Measurements from ENCODE around the gene PDE8B.

Gene PDE8B

DNA sequence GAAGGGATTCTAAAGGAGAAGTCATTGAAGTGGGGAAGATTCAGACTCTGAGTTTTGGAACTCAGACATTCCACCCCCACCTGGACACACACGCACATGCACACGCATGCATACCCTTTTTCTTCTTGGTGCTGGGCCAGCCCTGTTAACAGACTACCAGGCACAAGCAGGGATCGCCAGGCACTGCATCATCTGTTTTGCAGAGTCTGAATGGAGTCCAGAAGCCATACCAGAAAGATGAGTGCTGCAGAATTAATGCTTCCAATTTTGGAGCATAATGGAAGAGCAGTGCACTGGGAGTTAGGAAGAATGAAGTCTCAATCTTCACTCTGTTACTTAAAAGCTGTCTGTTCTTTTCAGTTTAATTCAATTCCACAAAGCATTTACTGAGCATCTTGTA lies 95.5 kb downstream of the PDE8B start:
- TF ChIP-seq, protein P1, sequence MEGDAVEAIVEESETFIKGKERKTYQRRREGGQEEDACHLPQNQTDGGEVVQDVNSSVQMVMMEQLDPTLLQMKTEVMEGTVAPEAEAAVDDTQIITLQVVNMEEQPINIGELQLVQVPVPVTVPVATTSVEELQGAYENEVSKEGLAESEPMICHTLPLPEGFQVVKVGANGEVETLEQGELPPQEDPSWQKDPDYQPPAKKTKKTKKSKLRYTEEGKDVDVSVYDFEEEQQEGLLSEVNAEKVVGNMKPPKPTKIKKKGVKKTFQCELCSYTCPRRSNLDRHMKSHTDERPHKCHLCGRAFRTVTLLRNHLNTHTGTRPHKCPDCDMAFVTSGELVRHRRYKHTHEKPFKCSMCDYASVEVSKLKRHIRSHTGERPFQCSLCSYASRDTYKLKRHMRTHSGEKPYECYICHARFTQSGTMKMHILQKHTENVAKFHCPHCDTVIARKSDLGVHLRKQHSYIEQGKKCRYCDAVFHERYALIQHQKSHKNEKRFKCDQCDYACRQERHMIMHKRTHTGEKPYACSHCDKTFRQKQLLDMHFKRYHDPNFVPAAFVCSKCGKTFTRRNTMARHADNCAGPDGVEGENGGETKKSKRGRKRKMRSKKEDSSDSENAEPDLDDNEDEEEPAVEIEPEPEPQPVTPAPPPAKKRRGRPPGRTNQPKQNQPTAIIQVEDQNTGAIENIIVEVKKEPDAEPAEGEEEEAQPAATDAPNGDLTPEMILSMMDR (IDR thresholded peaks at IDR 0.05; ENCODE audit: low read length, missing control alignments): no peak
- DNase-seq (ENCODE audit: low read depth): no peak
- H3K4me3 ChIP-seq (replicated peaks; ENCODE audit: low read depth, low read length): no peak overlapping the region

DNA sequence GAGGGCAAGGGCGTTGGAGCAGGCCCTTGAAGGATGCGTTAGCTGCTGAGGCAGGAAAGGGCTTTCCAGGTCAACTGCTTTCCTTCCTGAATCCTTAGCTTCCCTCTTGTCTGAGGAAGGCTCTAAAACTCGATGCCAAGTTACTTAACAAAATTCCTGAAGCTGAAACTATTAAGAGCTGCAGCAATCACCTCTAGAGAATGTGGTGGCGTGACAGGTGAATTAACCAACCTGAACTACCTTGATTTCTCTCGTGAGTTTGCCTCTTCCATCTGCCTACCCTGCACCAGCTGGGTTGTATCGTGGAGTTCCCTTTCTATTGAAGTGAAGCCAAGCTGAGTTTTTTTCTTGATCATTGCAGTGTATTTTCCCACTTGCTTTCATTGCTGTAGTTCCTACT lies 96.1 kb downstream of the PDE8B start:
- TF ChIP-seq, protein P1 (IDR thresholded peaks at IDR 0.05; ENCODE audit: low read length, missing control alignments): no peak
- DNase-seq (ENCODE audit: low read depth): no peak
- H3K4me3 ChIP-seq (replicated peaks; ENCODE audit: low read depth, low read length): no peak overlapping the region

GRCh38 chr5:77308154-77308960 lies 97.9 kb downstream of the PDE8B start:
- TF ChIP-seq, protein P1 (IDR thresholded peaks at IDR 0.05; ENCODE audit: low read length, missing control alignments): no peak
- DNase-seq (ENCODE audit: low read depth): no peak

DNA sequence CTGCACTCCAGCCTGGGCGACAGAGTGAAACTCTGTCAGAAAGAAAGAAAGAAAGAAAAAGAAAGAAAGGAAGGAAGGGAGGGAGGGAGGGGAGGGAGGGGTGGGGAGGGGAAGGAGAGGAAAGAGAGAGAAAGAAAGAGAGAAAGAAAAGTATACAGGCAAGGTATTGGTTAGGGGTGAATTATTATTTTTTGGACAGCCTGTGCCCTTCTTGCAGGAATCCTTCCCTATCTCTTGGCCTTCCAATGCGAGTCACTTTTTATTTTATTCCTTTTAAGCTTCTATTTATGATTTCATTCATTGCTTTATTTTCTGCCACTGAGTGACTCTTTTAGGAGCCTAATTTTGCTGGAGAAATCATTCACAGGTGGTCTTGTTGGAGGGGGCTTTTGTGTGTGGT lies 98.7 kb downstream of the PDE8B start:
- no peak for DNase-seq (ENCODE audit: low read depth)
- TF ChIP-seq, protein P1 (IDR thresholded peaks at IDR 0.05; ENCODE audit: low read length, missing control alignments): no peak
- no peak overlapping the region for H3K4me3 ChIP-seq (replicated peaks; ENCODE audit: low read depth, low read length)

More at GRCh38 chr5:77308154-77308960, 97.9 kb downstream of the PDE8B start:
- no peak overlapping the region for H3K4me3 ChIP-seq (replicated peaks; ENCODE audit: low read depth, low read length)

GRCh38 chr5:77310494-77311213 lies 100.2 kb downstream of the PDE8B start:
- DNase-seq (ENCODE audit: low read depth): no peak
- H3K4me3 ChIP-seq (replicated peaks; ENCODE audit: low read depth, low read length): no peak overlapping the region
- TF ChIP-seq, protein P1 (IDR thresholded peaks at IDR 0.05; ENCODE audit: low read length, missing control alignments): no peak

- no peak overlapping the region for H3K4me3 ChIP-seq (replicated peaks; ENCODE audit: low read depth, low read length)
- TF ChIP-seq, protein P1 (IDR thresholded peaks at IDR 0.05; ENCODE audit: low read length, missing control alignments): no peak
- no peak for DNase-seq (ENCODE audit: low read depth)
Measured at GRCh38 chr5:77311214-77311571, 100.7 kb downstream of the PDE8B start.

Measured in fibroblast of pulmonary artery (primary cell).